ENCODE data around the gene HEXIM2. TPM values are rescaled to one million over a fixed set of nuclear protein-coding genes. Genes with fewer than 3 reads are reported as not detected.

Gene HEXIM2
- total and polyA plus RNA-seq, 2 of the 13 experiments (the other 11 are each of a cell fraction or from before 2014, with no cell fraction given) = 27.1 to 32.4 TPM

DNA sequence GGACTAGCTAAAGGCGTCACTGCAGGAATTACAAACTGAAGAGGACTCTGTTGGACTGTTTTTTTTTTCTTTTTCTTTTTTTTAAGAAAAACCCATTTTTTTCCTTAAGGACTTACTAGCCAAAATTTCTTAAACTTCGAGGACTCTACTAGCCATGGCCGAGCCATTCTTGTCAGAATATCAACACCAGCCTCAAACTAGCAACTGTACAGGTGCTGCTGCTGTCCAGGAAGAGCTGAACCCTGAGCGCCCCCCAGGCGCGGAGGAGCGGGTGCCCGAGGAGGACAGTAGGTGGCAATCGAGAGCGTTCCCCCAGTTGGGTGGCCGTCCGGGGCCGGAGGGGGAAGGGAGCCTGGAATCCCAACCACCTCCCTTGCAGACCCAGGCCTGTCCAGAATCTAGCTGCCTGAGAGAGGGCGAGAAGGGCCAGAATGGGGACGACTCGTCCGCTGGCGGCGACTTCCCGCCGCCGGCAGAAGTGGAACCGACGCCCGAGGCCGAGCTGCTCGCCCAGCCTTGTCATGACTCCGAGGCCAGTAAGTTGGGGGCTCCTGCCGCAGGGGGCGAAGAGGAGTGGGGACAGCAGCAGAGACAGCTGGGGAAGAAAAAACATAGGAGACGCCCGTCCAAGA is 12.5 kb upstream of the HEXIM2 start (continued):
- TF ChIP-seq, protein P1, sequence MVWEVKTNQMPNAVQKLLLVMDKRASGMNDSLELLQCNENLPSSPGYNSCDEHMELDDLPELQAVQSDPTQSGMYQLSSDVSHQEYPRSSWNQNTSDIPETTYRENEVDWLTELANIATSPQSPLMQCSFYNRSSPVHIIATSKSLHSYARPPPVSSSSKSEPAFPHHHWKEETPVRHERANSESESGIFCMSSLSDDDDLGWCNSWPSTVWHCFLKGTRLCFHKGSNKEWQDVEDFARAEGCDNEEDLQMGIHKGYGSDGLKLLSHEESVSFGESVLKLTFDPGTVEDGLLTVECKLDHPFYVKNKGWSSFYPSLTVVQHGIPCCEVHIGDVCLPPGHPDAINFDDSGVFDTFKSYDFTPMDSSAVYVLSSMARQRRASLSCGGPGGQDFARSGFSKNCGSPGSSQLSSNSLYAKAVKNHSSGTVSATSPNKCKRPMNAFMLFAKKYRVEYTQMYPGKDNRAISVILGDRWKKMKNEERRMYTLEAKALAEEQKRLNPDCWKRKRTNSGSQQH (CRISPR knock-in tag; IDR thresholded peaks at IDR 0.05; ENCODE audit: low read depth) = no peak; the same call in none of the 2 replicates
- no peak for TF ChIP-seq HNF4G (IDR thresholded peaks at IDR 0.05; ENCODE audit: borderline replicate concordance, low read depth, low read length)
- TF ChIP-seq HNF4G (CRISPR knock-in tag; IDR thresholded peaks at IDR 0.05; ENCODE audit: borderline replicate concordance, low read depth) = no peak
- TF ChIP-seq, protein P2, sequence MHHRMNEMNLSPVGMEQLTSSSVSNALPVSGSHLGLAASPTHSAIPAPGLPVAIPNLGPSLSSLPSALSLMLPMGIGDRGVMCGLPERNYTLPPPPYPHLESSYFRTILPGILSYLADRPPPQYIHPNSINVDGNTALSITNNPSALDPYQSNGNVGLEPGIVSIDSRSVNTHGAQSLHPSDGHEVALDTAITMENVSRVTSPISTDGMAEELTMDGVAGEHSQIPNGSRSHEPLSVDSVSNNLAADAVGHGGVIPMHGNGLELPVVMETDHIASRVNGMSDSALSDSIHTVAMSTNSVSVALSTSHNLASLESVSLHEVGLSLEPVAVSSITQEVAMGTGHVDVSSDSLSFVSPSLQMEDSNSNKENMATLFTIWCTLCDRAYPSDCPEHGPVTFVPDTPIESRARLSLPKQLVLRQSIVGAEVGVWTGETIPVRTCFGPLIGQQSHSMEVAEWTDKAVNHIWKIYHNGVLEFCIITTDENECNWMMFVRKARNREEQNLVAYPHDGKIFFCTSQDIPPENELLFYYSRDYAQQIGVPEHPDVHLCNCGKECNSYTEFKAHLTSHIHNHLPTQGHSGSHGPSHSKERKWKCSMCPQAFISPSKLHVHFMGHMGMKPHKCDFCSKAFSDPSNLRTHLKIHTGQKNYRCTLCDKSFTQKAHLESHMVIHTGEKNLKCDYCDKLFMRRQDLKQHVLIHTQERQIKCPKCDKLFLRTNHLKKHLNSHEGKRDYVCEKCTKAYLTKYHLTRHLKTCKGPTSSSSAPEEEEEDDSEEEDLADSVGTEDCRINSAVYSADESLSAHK (CRISPR knock-in tag; IDR thresholded peaks at IDR 0.05; ENCODE audit: borderline replicate concordance) = no peak
- TF ChIP-seq ZNF124 (CRISPR knock-in tag; IDR thresholded peaks at IDR 0.05) = no peak; the same call in 1 of the 2 replicates
- TF ChIP-seq, protein P3, sequence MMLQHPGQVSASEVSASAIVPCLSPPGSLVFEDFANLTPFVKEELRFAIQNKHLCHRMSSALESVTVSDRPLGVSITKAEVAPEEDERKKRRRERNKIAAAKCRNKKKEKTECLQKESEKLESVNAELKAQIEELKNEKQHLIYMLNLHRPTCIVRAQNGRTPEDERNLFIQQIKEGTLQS (CRISPR knock-in tag; IDR thresholded peaks at IDR 0.05) = peak; percentile 52; the same call in 1 of the 2 replicates
- no peak for TF ChIP-seq RFX1 (IDR thresholded peaks at IDR 0.05)
- peak; percentile 41; the same call in 1 of the 2 replicates for TF ChIP-seq ZFP41 (CRISPR knock-in tag; IDR thresholded peaks at IDR 0.05; ENCODE audit: borderline replicate concordance)
- TF ChIP-seq, protein P4, sequence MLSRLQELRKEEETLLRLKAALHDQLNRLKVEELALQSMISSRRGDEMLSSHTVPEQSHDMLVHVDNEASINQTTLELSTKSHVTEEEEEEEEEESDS (CRISPR knock-in tag; IDR thresholded peaks at IDR 0.05; ENCODE audit: borderline replicate concordance) = peak; percentile 47
- 0 out of 2 replicates have a peak, but pooled peaks have one; percentile 71 for TF ChIP-seq GPN1 (CRISPR knock-in tag; IDR thresholded peaks at IDR 0.05; ENCODE audit: borderline replicate concordance)
- TF ChIP-seq ZNF44 (CRISPR knock-in tag; IDR thresholded peaks at IDR 0.05) = no peak
- TF ChIP-seq ZNF605 (CRISPR knock-in tag; IDR thresholded peaks at IDR 0.05) = no peak; the same call in 1 of the 2 replicates
- TF ChIP-seq ZSCAN22 (CRISPR knock-in tag; IDR thresholded peaks at IDR 0.05) = no peak
- 0 out of 2 replicates have a peak, but pooled peaks have one; percentile 18 for TF ChIP-seq CBFB (CRISPR knock-in tag; IDR thresholded peaks at IDR 0.05)
- TF ChIP-seq ZNF878 (CRISPR knock-in tag; IDR thresholded peaks at IDR 0.05) = peak; percentile 9; the same call in 1 of the 2 replicates
- TF ChIP-seq, protein P5, sequence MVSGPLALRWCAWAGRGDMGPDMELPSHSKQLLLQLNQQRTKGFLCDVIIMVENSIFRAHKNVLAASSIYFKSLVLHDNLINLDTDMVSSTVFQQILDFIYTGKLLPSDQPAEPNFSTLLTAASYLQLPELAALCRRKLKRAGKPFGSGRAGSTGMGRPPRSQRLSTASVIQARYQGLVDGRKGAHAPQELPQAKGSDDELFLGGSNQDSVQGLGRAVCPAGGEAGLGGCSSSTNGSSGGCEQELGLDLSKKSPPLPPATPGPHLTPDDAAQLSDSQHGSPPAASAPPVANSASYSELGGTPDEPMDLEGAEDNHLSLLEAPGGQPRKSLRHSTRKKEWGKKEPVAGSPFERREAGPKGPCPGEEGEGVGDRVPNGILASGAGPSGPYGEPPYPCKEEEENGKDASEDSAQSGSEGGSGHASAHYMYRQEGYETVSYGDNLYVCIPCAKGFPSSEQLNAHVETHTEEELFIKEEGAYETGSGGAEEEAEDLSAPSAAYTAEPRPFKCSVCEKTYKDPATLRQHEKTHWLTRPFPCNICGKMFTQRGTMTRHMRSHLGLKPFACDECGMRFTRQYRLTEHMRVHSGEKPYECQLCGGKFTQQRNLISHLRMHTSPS (CRISPR knock-in tag; IDR thresholded peaks at IDR 0.05; ENCODE audit: low read depth) = 0 out of 2 replicates have a peak, but pooled peaks have one; percentile 30
- TF ChIP-seq ZNF614 (CRISPR knock-in tag; IDR thresholded peaks at IDR 0.05; ENCODE audit: borderline replicate concordance) = no peak
- no peak for TF ChIP-seq DR1 (CRISPR knock-in tag; IDR thresholded peaks at IDR 0.05)
- TF ChIP-seq, protein P6, sequence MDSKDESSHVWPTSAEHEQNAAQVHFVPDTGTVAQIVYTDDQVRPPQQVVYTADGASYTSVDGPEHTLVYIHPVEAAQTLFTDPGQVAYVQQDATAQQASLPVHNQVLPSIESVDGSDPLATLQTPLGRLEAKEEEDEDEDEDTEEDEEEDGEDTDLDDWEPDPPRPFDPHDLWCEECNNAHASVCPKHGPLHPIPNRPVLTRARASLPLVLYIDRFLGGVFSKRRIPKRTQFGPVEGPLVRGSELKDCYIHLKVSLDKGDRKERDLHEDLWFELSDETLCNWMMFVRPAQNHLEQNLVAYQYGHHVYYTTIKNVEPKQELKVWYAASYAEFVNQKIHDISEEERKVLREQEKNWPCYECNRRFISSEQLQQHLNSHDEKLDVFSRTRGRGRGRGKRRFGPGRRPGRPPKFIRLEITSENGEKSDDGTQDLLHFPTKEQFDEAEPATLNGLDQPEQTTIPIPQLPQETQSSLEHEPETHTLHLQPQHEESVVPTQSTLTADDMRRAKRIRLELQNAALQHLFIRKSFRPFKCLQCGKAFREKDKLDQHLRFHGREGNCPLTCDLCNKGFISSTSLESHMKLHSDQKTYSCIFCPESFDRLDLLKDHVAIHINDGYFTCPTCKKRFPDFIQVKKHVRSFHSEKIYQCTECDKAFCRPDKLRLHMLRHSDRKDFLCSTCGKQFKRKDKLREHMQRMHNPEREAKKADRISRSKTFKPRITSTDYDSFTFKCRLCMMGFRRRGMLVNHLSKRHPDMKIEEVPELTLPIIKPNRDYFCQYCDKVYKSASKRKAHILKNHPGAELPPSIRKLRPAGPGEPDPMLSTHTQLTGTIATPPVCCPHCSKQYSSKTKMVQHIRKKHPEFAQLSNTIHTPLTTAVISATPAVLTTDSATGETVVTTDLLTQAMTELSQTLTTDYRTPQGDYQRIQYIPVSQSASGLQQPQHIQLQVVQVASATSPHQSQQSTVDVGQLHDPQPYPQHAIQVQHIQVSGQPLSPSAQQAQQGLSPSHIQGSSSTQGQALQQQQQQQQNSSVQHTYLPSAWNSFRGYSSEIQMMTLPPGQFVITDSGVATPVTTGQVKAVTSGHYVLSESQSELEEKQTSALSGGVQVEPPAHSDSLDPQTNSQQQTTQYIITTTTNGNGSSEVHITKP (CRISPR knock-in tag; IDR thresholded peaks at IDR 0.05; ENCODE audit: low read depth) = peak; percentile 68; the same call in 1 of the 2 replicates
- peak; percentile 35 for TF ChIP-seq NKX3-1 (CRISPR knock-in tag; IDR thresholded peaks at IDR 0.05)
